ENCODE data around the gene EEFSEC. TPM values are rescaled to one million over a fixed set of nuclear protein-coding genes. Genes with fewer than 3 reads are reported as not detected.

The EEFSEC gene
- total RNA-seq, 1 experiment from 2014 or later = 37.7 TPM

DNA sequence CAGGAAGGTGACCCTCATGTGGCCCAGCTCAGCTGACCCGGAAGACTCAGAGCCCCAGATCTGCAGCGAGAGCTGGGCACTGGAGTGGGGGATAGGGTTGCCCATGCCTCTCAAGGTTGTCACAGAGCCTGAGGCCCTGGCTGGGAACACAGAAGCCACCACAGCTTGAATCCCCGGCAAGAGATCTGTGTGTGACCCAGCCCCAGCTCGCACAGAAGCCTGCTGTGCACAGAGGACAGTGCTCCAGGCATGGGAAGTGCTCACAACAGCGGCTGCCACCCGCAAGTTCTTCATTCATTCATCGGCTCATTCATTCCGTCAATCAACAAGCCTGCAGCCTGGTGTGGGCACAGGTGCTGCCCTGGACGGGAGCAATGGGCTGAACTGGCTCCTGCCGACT, 277.0 kb downstream of the EEFSEC start:
- Mint-ChIP-seq H3K4me3 (ENCODE audit: low read depth, unreplicated experiment) (no peak overlapping the region), H3K36me3 (ENCODE audit: insufficient read depth, unreplicated experiment) (peaks cover 30% of the 10 kb centered on the region), H3K4me1 (ENCODE audit: low read depth, unreplicated experiment) (peaks cover 20% of the 10 kb centered on the region), H3K27me3 (ENCODE audit: unreplicated experiment) (peaks cover 34% of the 10 kb centered on the region), H3K27ac (ENCODE audit: unreplicated experiment) (no peak overlapping the region), H3K9me3 (ENCODE audit: low read depth, unreplicated experiment) (no peaks in the 10 kb centered on the region)
- TF ChIP-seq, protein P1, sequence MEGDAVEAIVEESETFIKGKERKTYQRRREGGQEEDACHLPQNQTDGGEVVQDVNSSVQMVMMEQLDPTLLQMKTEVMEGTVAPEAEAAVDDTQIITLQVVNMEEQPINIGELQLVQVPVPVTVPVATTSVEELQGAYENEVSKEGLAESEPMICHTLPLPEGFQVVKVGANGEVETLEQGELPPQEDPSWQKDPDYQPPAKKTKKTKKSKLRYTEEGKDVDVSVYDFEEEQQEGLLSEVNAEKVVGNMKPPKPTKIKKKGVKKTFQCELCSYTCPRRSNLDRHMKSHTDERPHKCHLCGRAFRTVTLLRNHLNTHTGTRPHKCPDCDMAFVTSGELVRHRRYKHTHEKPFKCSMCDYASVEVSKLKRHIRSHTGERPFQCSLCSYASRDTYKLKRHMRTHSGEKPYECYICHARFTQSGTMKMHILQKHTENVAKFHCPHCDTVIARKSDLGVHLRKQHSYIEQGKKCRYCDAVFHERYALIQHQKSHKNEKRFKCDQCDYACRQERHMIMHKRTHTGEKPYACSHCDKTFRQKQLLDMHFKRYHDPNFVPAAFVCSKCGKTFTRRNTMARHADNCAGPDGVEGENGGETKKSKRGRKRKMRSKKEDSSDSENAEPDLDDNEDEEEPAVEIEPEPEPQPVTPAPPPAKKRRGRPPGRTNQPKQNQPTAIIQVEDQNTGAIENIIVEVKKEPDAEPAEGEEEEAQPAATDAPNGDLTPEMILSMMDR (IDR thresholded peaks at IDR 0.05; ENCODE audit: unreplicated experiment) = no peak
- CTCF ChIA-PET = interaction anchor here (1.7 kb wide), 1 partner anchor 154 kb away, joined by 4 read pairs; no protein-coding TSS in a partner anchor
- intact Hi-C loops (cut with micrococcal nuclease; ENCODE audit: unreplicated experiment) = no loop called here
- DNase-seq = no peak
- BruUV-seq (replicated peaks) = no TSS peak

- CTCF ChIA-PET = interaction anchor here (0.6 to 1.7 kb wide), 2 partner anchors 69 to 154 kb away, joined by 3 to 4 read pairs; no protein-coding TSS in a partner anchor
- H3K36me3 Mint-ChIP-seq (ENCODE audit: insufficient read depth, unreplicated experiment) = peaks cover 31% of the 10 kb centered on the region
- no TSS peak for BruUV-seq (replicated peaks)
- H3K27ac Mint-ChIP-seq (ENCODE audit: unreplicated experiment) = no peak overlapping the region
- intact Hi-C loops (cut with micrococcal nuclease; ENCODE audit: unreplicated experiment) = no loop called here
- DNase-seq = no peak
- H3K4me3 Mint-ChIP-seq (ENCODE audit: low read depth, unreplicated experiment) = no peak overlapping the region
- H3K9me3 Mint-ChIP-seq (ENCODE audit: low read depth, unreplicated experiment) = no peaks in the 10 kb centered on the region
- TF ChIP-seq, protein P1 (IDR thresholded peaks at IDR 0.05; ENCODE audit: unreplicated experiment) = no peak
- H3K4me1 Mint-ChIP-seq (ENCODE audit: low read depth, unreplicated experiment) = peaks cover 19% of the 10 kb centered on the region
- H3K27me3 Mint-ChIP-seq (ENCODE audit: unreplicated experiment) = peaks cover 30% of the 10 kb centered on the region
These were observed 277.4 kb downstream of the EEFSEC start for GRCh38 chr3:128430731-128431130.

DNA sequence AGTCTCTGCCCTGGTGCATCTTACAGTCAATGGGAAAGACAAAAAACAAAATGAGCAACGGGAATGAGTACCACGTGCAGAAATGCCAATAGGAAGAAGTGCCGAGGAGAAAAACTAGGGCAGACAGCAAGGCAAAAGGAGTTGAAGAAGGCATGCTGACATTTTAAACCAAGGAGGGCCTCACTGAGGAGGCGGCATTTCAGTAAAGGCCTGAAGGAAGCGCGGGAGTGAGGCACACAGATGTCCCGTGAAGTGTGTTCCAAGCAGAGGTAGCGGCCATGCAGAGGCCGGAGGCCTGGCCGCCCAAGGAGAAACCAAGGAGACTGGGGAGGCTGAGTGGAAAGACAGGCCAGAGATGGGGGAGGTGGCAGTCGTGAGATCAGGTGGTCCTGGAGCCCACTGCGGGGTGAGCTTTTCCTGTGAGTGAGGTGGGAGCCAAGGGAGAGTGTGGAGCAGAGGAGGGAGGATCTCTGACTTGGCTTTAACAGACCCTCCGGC, 278.6 kb downstream of the EEFSEC start:
- peaks cover 31% of the 10 kb centered on the region for H3K36me3 Mint-ChIP-seq (ENCODE audit: insufficient read depth, unreplicated experiment)
- peak overlapping the region; percentile 75 for H3K27ac Mint-ChIP-seq (ENCODE audit: unreplicated experiment)
- intact Hi-C loops (cut with micrococcal nuclease; ENCODE audit: unreplicated experiment) = no loop called here
- H3K27me3 Mint-ChIP-seq (ENCODE audit: unreplicated experiment) = peaks cover 30% of the 10 kb centered on the region
- CTCF ChIA-PET = interaction anchor here (1.0 kb wide), 1 partner anchor 58 kb away, joined by 3 read pairs; no protein-coding TSS in a partner anchor
- peak overlapping the region; percentile 78 for H3K4me3 Mint-ChIP-seq (ENCODE audit: low read depth, unreplicated experiment)
- peaks cover 27% of the 10 kb centered on the region for H3K4me1 Mint-ChIP-seq (ENCODE audit: low read depth, unreplicated experiment)
- DNase-seq = no peak
- no peaks in the 10 kb centered on the region for H3K9me3 Mint-ChIP-seq (ENCODE audit: low read depth, unreplicated experiment)
- no TSS peak for BruUV-seq (replicated peaks)
- TF ChIP-seq, protein P1 (IDR thresholded peaks at IDR 0.05; ENCODE audit: unreplicated experiment) = no peak

- Mint-ChIP-seq H3K9me3 (ENCODE audit: low read depth, unreplicated experiment) (no peaks in the 10 kb centered on the region), H3K4me3 (ENCODE audit: low read depth, unreplicated experiment) (peak overlapping the region; percentile 78), H3K27me3 (ENCODE audit: unreplicated experiment) (peaks cover 30% of the 10 kb centered on the region), H3K4me1 (ENCODE audit: low read depth, unreplicated experiment) (peaks cover 27% of the 10 kb centered on the region), H3K36me3 (ENCODE audit: insufficient read depth, unreplicated experiment) (peaks cover 31% of the 10 kb centered on the region), H3K27ac (ENCODE audit: unreplicated experiment) (peak overlapping the region; percentile 75)
- DNase-seq = peak; percentile 66
- CTCF ChIA-PET = interaction anchor here (0.8 to 1.0 kb wide), 2 partner anchors 57 to 65 kb away, joined by 3 to 6 read pairs; no protein-coding TSS in a partner anchor
- no TSS peak for BruUV-seq (replicated peaks)
- intact Hi-C loops (cut with micrococcal nuclease; ENCODE audit: unreplicated experiment) = no loop called here
- TF ChIP-seq, protein P1 (IDR thresholded peaks at IDR 0.05; ENCODE audit: unreplicated experiment) = no peak
These were observed 279.2 kb downstream of the EEFSEC start for GRCh38 chr3:128432301-128432970.

Measured in Calu3 (cell line).